ENCODE data around the gene SLC16A5. TPM values are rescaled to one million over a fixed set of nuclear protein-coding genes. Genes with fewer than 3 reads are reported as not detected.
A peak's percentile ranks its signal among the peaks of the same experiment; 100 is the strongest.
"Not testable (repeated sequence)": the region's sequence is repeated elsewhere in the genome, so short reads cannot be mapped to it uniquely, and the experiment has no call there.

SLC16A5 gene
- total RNA-seq, 1 donor from 2014 or later = 19.1 TPM

- no peak for TF ChIP-seq CTCF (IDR thresholded peaks at IDR 0.05; ENCODE audit: insufficient read depth, low read length, poor library complexity, severe bottlenecking)
- H3K36me3 ChIP-seq (ENCODE audit: control insufficient read depth, insufficient read depth, low read length) = no peaks in the 10 kb centered on the region
- no peak overlapping the region for H3K4me3 ChIP-seq (ENCODE audit: low read depth, low read length)
- DNase-seq (ENCODE audit: low read depth) = no peak
- no peaks in the 10 kb centered on the region for H3K27me3 ChIP-seq (ENCODE audit: control insufficient read depth, insufficient read depth, low read length)
Observed at GRCh38 chr17:75128694-75129505, 41.1 kb downstream of the SLC16A5 start.

GRCh38 chr17:75129576-75129975 is 41.8 kb downstream of the SLC16A5 start:
- H3K4me3 ChIP-seq (ENCODE audit: low read depth, low read length) = no peak overlapping the region
- no peak for TF ChIP-seq CTCF (IDR thresholded peaks at IDR 0.05; ENCODE audit: insufficient read depth, low read length, poor library complexity, severe bottlenecking)
- no peaks in the 10 kb centered on the region for H3K27me3 ChIP-seq (ENCODE audit: control insufficient read depth, insufficient read depth, low read length)
- DNase-seq (ENCODE audit: low read depth) = no peak
- H3K36me3 ChIP-seq (ENCODE audit: control insufficient read depth, insufficient read depth, low read length) = no peaks in the 10 kb centered on the region

- peak overlapping the region; percentile 82 for H3K4me3 ChIP-seq (ENCODE audit: low read depth, low read length)
- H3K27me3 ChIP-seq (ENCODE audit: control insufficient read depth, insufficient read depth, low read length) = no peaks in the 10 kb centered on the region
- no peaks in the 10 kb centered on the region for H3K36me3 ChIP-seq (ENCODE audit: control insufficient read depth, insufficient read depth, low read length)
- DNase-seq (ENCODE audit: low read depth) = no peak
- no peak for TF ChIP-seq CTCF (IDR thresholded peaks at IDR 0.05; ENCODE audit: insufficient read depth, low read length, poor library complexity, severe bottlenecking)
Observed at GRCh38 chr17:75130059-75130631, 42.4 kb downstream of the SLC16A5 start.

- no peak for DNase-seq (ENCODE audit: low read depth)
- H3K4me3 ChIP-seq (ENCODE audit: low read depth, low read length) = peak overlapping the region; percentile 82
- H3K36me3 ChIP-seq (ENCODE audit: control insufficient read depth, insufficient read depth, low read length) = no peaks in the 10 kb centered on the region
- H3K27me3 ChIP-seq (ENCODE audit: control insufficient read depth, insufficient read depth, low read length) = no peaks in the 10 kb centered on the region
- TF ChIP-seq CTCF (IDR thresholded peaks at IDR 0.05; ENCODE audit: insufficient read depth, low read length, poor library complexity, severe bottlenecking) = peak; percentile 70
Observed at GRCh38 chr17:75130632-75131277, 43.0 kb downstream of the SLC16A5 start.

- peak within 1 kb of the TSS; percentile 82 for H3K4me3 ChIP-seq (ENCODE audit: low read depth, low read length)
- H3K27me3 ChIP-seq (ENCODE audit: control insufficient read depth, insufficient read depth, low read length) = no peaks in the 10 kb centered on the region
- peak; percentile 44 for TF ChIP-seq CTCF (IDR thresholded peaks at IDR 0.05; ENCODE audit: insufficient read depth, low read length, poor library complexity, severe bottlenecking)
- H3K36me3 ChIP-seq (ENCODE audit: control insufficient read depth, insufficient read depth, low read length) = no peaks in the 10 kb centered on the region
- DNase-seq (ENCODE audit: low read depth) = no peak
Observed at GRCh38 chr17:75131278-75132017, 43.7 kb downstream of the SLC16A5 start, which contains the start of gene NT5C. Gene NT5C (minus strand): TSS chr17:75131742. CDS start chr17:75131707, 35 bp downstream.

- peak overlapping the region; percentile 82 for H3K4me3 ChIP-seq (ENCODE audit: low read depth, low read length)
- not testable (repeated sequence) for H3K36me3 ChIP-seq (ENCODE audit: control insufficient read depth, insufficient read depth, low read length); H3K27me3 ChIP-seq (ENCODE audit: control insufficient read depth, insufficient read depth, low read length); DNase-seq (ENCODE audit: low read depth)
Observed at GRCh38 chr17:75132018-75133000, 44.6 kb downstream of the SLC16A5 start.
